ENCODE measurements around the gene DUSP8. TPM values are rescaled to one million over a fixed set of nuclear protein-coding genes. Genes with fewer than 3 reads are reported as not detected.

DUSP8 gene
- total RNA-seq, 2 experiments from 2014 or later = not detected

GRCh38 chr11:1567052-1567720, 4.9 kb downstream of the DUSP8 start:
- ChIA-PET CTCF (ENCODE audit: unreplicated experiment) (no interaction called here), POLR2A (no interaction called here)
- BruUV-seq (replicated peaks) = no TSS peak
- H3K9me3 ChIP-seq (ENCODE audit: low read length) = no peaks in the 10 kb centered on the region
- H3K27ac ChIP-seq (ENCODE audit: low read depth, low read length, poor library complexity, severe bottlenecking) = no peak overlapping the region
- H3K4me1 ChIP-seq (ENCODE audit: insufficient read depth, low read length, poor library complexity, severe bottlenecking) = no peaks in the 10 kb centered on the region
- H3K4me2 ChIP-seq (ENCODE audit: low read length) = no peak overlapping the region
- no peak overlapping the region for H3K4me3 ChIP-seq (ENCODE audit: low read depth, low read length, poor library complexity, severe bottlenecking)
- intact Hi-C loops (cut with micrococcal nuclease; ENCODE audit: unreplicated experiment) = no loop called here
- H2AFZ ChIP-seq (ENCODE audit: low read length) = no peak overlapping the region
- DNase-seq (ENCODE audit: low spot score) = no peak
- H3K9me2 ChIP-seq (ENCODE audit: insufficient read depth, low read length) = no peaks in the 10 kb centered on the region
- H4K20me1 ChIP-seq (ENCODE audit: insufficient read depth, low read length) = no peaks in the 10 kb centered on the region
- no peaks in the 10 kb centered on the region for H3K79me2 ChIP-seq (ENCODE audit: insufficient read depth, low read depth, low read length)
- TF ChIP-seq EZH2phosphoT487 (IDR thresholded peaks at IDR 0.05; ENCODE audit: borderline replicate concordance, low read depth, low read length) = no peak
- TF ChIP-seq CTCF (conservative IDR thresholded peaks at IDR 0.05; ENCODE audit: low read length) = no peak
- H3K36me3 ChIP-seq (ENCODE audit: insufficient read depth, low read length) = no peaks in the 10 kb centered on the region

GRCh38 chr11:1566381-1567051, 5.6 kb downstream of the DUSP8 start:
- Histone ChIP-seq H3K4me1 (ENCODE audit: insufficient read depth, low read length, poor library complexity, severe bottlenecking) (no peaks in the 10 kb centered on the region), H3K9me2 (ENCODE audit: insufficient read depth, low read length) (no peaks in the 10 kb centered on the region), H3K9me3 (ENCODE audit: low read length) (no peaks in the 10 kb centered on the region), H2AFZ (ENCODE audit: low read length) (no peak overlapping the region), H3K27ac (ENCODE audit: low read depth, low read length, poor library complexity, severe bottlenecking) (no peak overlapping the region), H3K79me2 (ENCODE audit: insufficient read depth, low read depth, low read length) (no peaks in the 10 kb centered on the region), H3K4me3 (ENCODE audit: low read depth, low read length, poor library complexity, severe bottlenecking) (no peak overlapping the region), H4K20me1 (ENCODE audit: insufficient read depth, low read length) (no peaks in the 10 kb centered on the region), H3K36me3 (ENCODE audit: insufficient read depth, low read length) (no peaks in the 10 kb centered on the region), H3K4me2 (ENCODE audit: low read length) (no peak overlapping the region)
- intact Hi-C loops (cut with micrococcal nuclease; ENCODE audit: unreplicated experiment) = no loop called here
- POLR2A ChIA-PET = no interaction called here
- no TSS peak for BruUV-seq (replicated peaks)
- no peak for DNase-seq (ENCODE audit: low spot score)
- CTCF ChIA-PET (ENCODE audit: unreplicated experiment) = no interaction called here
- TF ChIP-seq EZH2phosphoT487 (IDR thresholded peaks at IDR 0.05; ENCODE audit: borderline replicate concordance, low read depth, low read length) (no peak), CTCF (conservative IDR thresholded peaks at IDR 0.05; ENCODE audit: low read length) (no peak)

GRCh38 chr11:1565904-1566247, 6.2 kb downstream of the DUSP8 start:
- Histone ChIP-seq H4K20me1 (ENCODE audit: insufficient read depth, low read length) (no peaks in the 10 kb centered on the region), H3K4me1 (ENCODE audit: insufficient read depth, low read length, poor library complexity, severe bottlenecking) (no peaks in the 10 kb centered on the region), H3K27ac (ENCODE audit: low read depth, low read length, poor library complexity, severe bottlenecking) (no peak overlapping the region), H3K79me2 (ENCODE audit: insufficient read depth, low read depth, low read length) (no peaks in the 10 kb centered on the region), H3K36me3 (ENCODE audit: insufficient read depth, low read length) (no peaks in the 10 kb centered on the region), H3K4me2 (ENCODE audit: low read length) (no peak overlapping the region), H2AFZ (ENCODE audit: low read length) (no peak overlapping the region), H3K9me3 (ENCODE audit: low read length) (no peaks in the 10 kb centered on the region), H3K4me3 (ENCODE audit: low read depth, low read length, poor library complexity, severe bottlenecking) (no peak overlapping the region), H3K9me2 (ENCODE audit: insufficient read depth, low read length) (no peaks in the 10 kb centered on the region)
- no TSS peak for BruUV-seq (replicated peaks)
- no peak for DNase-seq (ENCODE audit: low spot score)
- ChIA-PET CTCF (ENCODE audit: unreplicated experiment) (no interaction called here), POLR2A (no interaction called here)
- TF ChIP-seq CTCF (conservative IDR thresholded peaks at IDR 0.05; ENCODE audit: low read length) (no peak), EZH2phosphoT487 (IDR thresholded peaks at IDR 0.05; ENCODE audit: borderline replicate concordance, low read depth, low read length) (no peak)
- intact Hi-C loops (cut with micrococcal nuclease; ENCODE audit: unreplicated experiment) = no loop called here
